ENCODE data around the gene RNF144A. TPM values are rescaled to one million over a fixed set of nuclear protein-coding genes. Genes with fewer than 3 reads are reported as not detected.

Gene RNF144A
- total and polyA plus RNA-seq, 2 of the 13 experiments (the other 11 are each of a cell fraction or from before 2014, with no cell fraction given) = 13.9 to 16.5 TPM

GRCh38 chr2:6885968-6886367 is 31.2 kb upstream of the RNF144A start:
- Histone ChIP-seq H3K4me1 (ENCODE audit: insufficient read depth, low read length) (no peaks in the 10 kb centered on the region), H4K20me1 (ENCODE audit: insufficient read depth, low read length) (no peaks in the 10 kb centered on the region), H3K27me3 (ENCODE audit: control insufficient read depth in 1 of 2, insufficient read depth in 2 of 2, low read length in 2 of 2) (peaks cover 0 to 25% of the 10 kb centered on the region in 2 experiments; a peak in 1 of 5 replicates), H3K4me2 (ENCODE audit: low read depth, low read length) (no peak overlapping the region), H3K79me2 (ENCODE audit: insufficient read depth, low read length) (no peaks in the 10 kb centered on the region), H3K9me3 (ENCODE audit: low read length) (no peaks in the 10 kb centered on the region), H3K36me3 (replicated peaks in 1 of 2; ENCODE audit: control insufficient read depth in 1 of 2, insufficient read depth in 2 of 2, low read length in 2 of 2) (no peaks in the 10 kb centered on the region; a peak in 1 of 5 replicates), H3K9ac (ENCODE audit: insufficient read depth, low read depth, low read length) (no peak overlapping the region), H3K27ac (ENCODE audit: extremely low read length, insufficient read depth, low read length) (no peak overlapping the region), H2AFZ (ENCODE audit: low read length) (no peak overlapping the region), H3K4me3 (replicated peaks in 1 of 3; ENCODE audit: insufficient read depth in 1 of 3, low read depth in 2 of 3, low read length in 3 of 3) (no peak overlapping the region)
- BruUV-seq (replicated peaks) = no TSS peak
- FAIRE-seq (no peak), ATAC-seq (no peak), DNase-seq (ENCODE audit: low spot score) (no peak)
- TF ChIP-seq TCF7 (IDR thresholded peaks at IDR 0.05; ENCODE audit: low read depth) (no peak), NFE2L1 (CRISPR knock-in tag; IDR thresholded peaks at IDR 0.05; ENCODE audit: borderline replicate concordance) (no peak), ZNF597 (CRISPR knock-in tag; IDR thresholded peaks at IDR 0.05) (no peak), HNRNPUL1 (IDR thresholded peaks at IDR 0.05; ENCODE audit: low read depth, low read length) (no peak), ZBTB7A (CRISPR knock-in tag; IDR thresholded peaks at IDR 0.05) (no peak), ZMYM4 (CRISPR knock-in tag; IDR thresholded peaks at IDR 0.05) (no peak), CREM (IDR thresholded peaks at IDR 0.05) (no peak), CREM (CRISPR knock-in tag; IDR thresholded peaks at IDR 0.05) (no peak), ZNF878 (CRISPR knock-in tag; IDR thresholded peaks at IDR 0.05) (no peak), HIC2 (CRISPR knock-in tag; IDR thresholded peaks at IDR 0.05; ENCODE audit: low read depth) (no peak), MNT (IDR thresholded peaks at IDR 0.05) (no peak), CHCHD3 (CRISPR knock-in tag; IDR thresholded peaks at IDR 0.05) (no peak), JARID2 (CRISPR knock-in tag; IDR thresholded peaks at IDR 0.05; ENCODE audit: insufficient replicate concordance) (no peak), HCFC1 (IDR thresholded peaks at IDR 0.05; ENCODE audit: low read depth, low read length) (no peak), PCBP2 (optimal IDR thresholded peaks at IDR 0.05; ENCODE audit: low read depth, low read length, poor library complexity, severe bottlenecking) (no peak), IKZF4 (CRISPR knock-in tag; IDR thresholded peaks at IDR 0.05; ENCODE audit: borderline replicate concordance, low read depth, not compliant biosample characterization) (no peak), ZNF678 (CRISPR knock-in tag; IDR thresholded peaks at IDR 0.05) (no peak), HOXA3 (CRISPR knock-in tag; IDR thresholded peaks at IDR 0.05) (no peak)
- intact Hi-C loops (cut with micrococcal nuclease; ENCODE audit: unreplicated experiment) = no loop called here
- POLR2A ChIA-PET = no interaction called here
- in situ Hi-C loops (cut with HindIII; ENCODE audit: extremely low pct_ligation_motif_present, low pct_unique_long_range_greater_than_20kb) = no loop called here
- WGBS (ENCODE audit: low lambda C conversion rate) = 26% methylated on average over 3 of the region's 3 CpGs
- CTCF ChIA-PET (ENCODE audit: low intra/inter-chr PET ratio, low total read pairs) = no interaction called here

Measured in HepG2 (cell line).